ENCODE measurements around the gene AKNA.

The AKNA gene

GRCh38 chr9:114356792-114357191 is 31.0 kb downstream of the AKNA start:
- DNase-seq, result no peak

GRCh38 chr9:114355821-114356220 is 32.0 kb downstream of the AKNA start:
- DNase-seq, result no peak

- no peak for DNase-seq
Measured at GRCh38 chr9:114351932-114352331, 35.9 kb downstream of the AKNA start.

GRCh38 chr9:114350636-114351401 is 37.0 kb downstream of the AKNA start:
- no peak for DNase-seq

- no peak for DNase-seq
Measured at GRCh38 chr9:114349713-114350480, 37.9 kb downstream of the AKNA start.

GRCh38 chr9:114348906-114349482 is 38.8 kb downstream of the AKNA start:
- no peak for DNase-seq

- DNase-seq, result no peak
Measured at GRCh38 chr9:114348261-114348905, 39.4 kb downstream of the AKNA start.

GRCh38 chr9:114347675-114348074 is 40.1 kb downstream of the AKNA start:
- no peak for DNase-seq

- DNase-seq, result no peak
Measured at GRCh38 chr9:114346146-114346545, 41.6 kb downstream of the AKNA start.

GRCh38 chr9:114345493-114346065 is 42.2 kb downstream of the AKNA start:
- DNase-seq, result no peak

- DNase-seq, result no peak
Measured at GRCh38 chr9:114344692-114345091, 43.1 kb downstream of the AKNA start.

GRCh38 chr9:114344188-114344566 is 43.6 kb downstream of the AKNA start:
- DNase-seq, result no peak

- DNase-seq, result no peak
Measured at GRCh38 chr9:114343471-114344187, 44.2 kb downstream of the AKNA start.

- no peak for DNase-seq
Measured at GRCh38 chr9:114342755-114343440, 44.9 kb downstream of the AKNA start.

GRCh38 chr9:114341991-114342390 is 45.8 kb downstream of the AKNA start:
- no peak for DNase-seq

GRCh38 chr9:114341152-114341830 is 46.5 kb downstream of the AKNA start:
- DNase-seq, result no peak

- DNase-seq, result no peak
Measured at GRCh38 chr9:114339130-114339908, 48.5 kb downstream of the AKNA start.

GRCh38 chr9:114338187-114338586 is 49.6 kb downstream of the AKNA start:
- no peak for DNase-seq

- no peak for DNase-seq
Measured at GRCh38 chr9:114336699-114337395, 50.9 kb downstream of the AKNA start.

- DNase-seq, result no peak
Measured at GRCh38 chr9:114336157-114336556, 51.6 kb downstream of the AKNA start.
